ENCODE data around the gene TTC7B. TPM values are rescaled to one million over a fixed set of nuclear protein-coding genes. Genes with fewer than 3 reads are reported as not detected.

Gene TTC7B
- total and polyA plus RNA-seq, 2 of the 13 experiments (the other 11 are each of a cell fraction or from before 2014, with no cell fraction given) = 1.3 to 3.2 TPM

DNA sequence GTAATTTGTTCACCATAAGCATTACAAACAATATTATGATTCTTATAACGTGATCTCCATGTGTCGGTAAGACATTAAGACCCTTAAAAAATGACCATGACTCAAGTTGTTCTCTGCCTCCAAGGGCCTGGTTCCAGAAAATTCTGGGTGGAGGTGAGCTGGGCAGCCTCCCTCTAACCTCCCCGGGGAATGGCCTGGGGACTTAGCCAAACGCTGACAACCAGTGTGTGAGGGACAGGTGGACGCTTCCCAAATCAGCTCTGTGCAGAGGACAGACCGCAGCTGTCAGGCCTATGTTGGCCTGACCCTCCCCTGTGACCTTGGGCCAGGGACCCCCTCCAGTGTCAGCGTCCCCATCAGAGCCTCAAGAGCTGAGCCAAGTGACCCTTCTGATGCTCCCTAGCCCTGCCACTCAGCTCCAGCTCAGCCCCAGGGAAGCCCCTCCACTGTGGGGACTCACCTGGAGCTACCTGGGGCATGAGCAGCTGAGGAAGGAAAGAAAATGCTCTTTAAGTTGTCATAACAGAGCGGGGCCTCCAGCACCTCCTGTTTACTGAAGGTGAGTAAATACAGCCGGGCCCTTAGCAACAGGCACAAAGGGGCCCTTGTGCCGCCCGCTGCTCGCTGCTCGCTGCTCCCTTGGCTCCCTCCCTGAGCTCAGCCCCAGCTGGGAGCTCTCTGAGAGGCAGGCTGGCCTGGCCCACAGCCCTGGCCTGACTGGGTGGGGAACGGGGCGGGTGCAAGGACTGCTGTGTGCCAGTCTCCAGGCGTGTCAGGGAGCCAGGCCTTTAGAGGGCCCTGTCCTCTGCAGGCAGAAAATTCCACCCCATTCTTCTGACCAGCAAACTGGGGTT is 302.8 kb downstream of the TTC7B start (continued):
- TF ChIP-seq MAFF (IDR thresholded peaks at IDR 0.05; ENCODE audit: low read depth, low read length) = no peak
- TF ChIP-seq ZNF768 (CRISPR knock-in tag; IDR thresholded peaks at IDR 0.05) = peak; percentile 42; the same call in 1 of the 2 replicates
- TF ChIP-seq ZNF790 (CRISPR knock-in tag; IDR thresholded peaks at IDR 0.05; ENCODE audit: borderline replicate concordance) = no peak
- no peak for TF ChIP-seq SOX13 (IDR thresholded peaks at IDR 0.05)
- TF ChIP-seq SOX13 (CRISPR knock-in tag; conservative IDR thresholded peaks at IDR 0.05 in 1 of 2, IDR thresholded peaks at IDR 0.05 in 1 of 2) = peak in 1 of 2 experiments; percentile 81; a peak in 2 of 4 replicates
- TF ChIP-seq MEF2D (CRISPR knock-in tag; IDR thresholded peaks at IDR 0.05) = no peak
- TF ChIP-seq ZNF124 (CRISPR knock-in tag; IDR thresholded peaks at IDR 0.05) = no peak
- TF ChIP-seq ZZZ3 (CRISPR knock-in tag; IDR thresholded peaks at IDR 0.05; ENCODE audit: borderline replicate concordance) = no peak
- TF ChIP-seq MXD4 (CRISPR knock-in tag; IDR thresholded peaks at IDR 0.05) = no peak
- no peak for TF ChIP-seq ZNF780A (CRISPR knock-in tag; IDR thresholded peaks at IDR 0.05)
- no peak for TF ChIP-seq PAF1 (CRISPR knock-in tag; IDR thresholded peaks at IDR 0.05)
- TF ChIP-seq ZNF234 (CRISPR knock-in tag; conservative IDR thresholded peaks at IDR 0.05) = no peak
- TF ChIP-seq ZNF274 (CRISPR knock-in tag; IDR thresholded peaks at IDR 0.05) = peak; percentile 62; the same call in 1 of the 2 replicates
- TF ChIP-seq ONECUT2 (CRISPR knock-in tag; IDR thresholded peaks at IDR 0.05) = no peak
- TF ChIP-seq, protein P1, sequence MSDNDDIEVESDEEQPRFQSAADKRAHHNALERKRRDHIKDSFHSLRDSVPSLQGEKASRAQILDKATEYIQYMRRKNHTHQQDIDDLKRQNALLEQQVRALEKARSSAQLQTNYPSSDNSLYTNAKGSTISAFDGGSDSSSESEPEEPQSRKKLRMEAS (IDR thresholded peaks at IDR 0.05) = peak; percentile 42; the same call in 1 of the 2 replicates
- TF ChIP-seq ZNF546 (CRISPR knock-in tag; conservative IDR thresholded peaks at IDR 0.05) = no peak
- TF ChIP-seq, protein P2, sequence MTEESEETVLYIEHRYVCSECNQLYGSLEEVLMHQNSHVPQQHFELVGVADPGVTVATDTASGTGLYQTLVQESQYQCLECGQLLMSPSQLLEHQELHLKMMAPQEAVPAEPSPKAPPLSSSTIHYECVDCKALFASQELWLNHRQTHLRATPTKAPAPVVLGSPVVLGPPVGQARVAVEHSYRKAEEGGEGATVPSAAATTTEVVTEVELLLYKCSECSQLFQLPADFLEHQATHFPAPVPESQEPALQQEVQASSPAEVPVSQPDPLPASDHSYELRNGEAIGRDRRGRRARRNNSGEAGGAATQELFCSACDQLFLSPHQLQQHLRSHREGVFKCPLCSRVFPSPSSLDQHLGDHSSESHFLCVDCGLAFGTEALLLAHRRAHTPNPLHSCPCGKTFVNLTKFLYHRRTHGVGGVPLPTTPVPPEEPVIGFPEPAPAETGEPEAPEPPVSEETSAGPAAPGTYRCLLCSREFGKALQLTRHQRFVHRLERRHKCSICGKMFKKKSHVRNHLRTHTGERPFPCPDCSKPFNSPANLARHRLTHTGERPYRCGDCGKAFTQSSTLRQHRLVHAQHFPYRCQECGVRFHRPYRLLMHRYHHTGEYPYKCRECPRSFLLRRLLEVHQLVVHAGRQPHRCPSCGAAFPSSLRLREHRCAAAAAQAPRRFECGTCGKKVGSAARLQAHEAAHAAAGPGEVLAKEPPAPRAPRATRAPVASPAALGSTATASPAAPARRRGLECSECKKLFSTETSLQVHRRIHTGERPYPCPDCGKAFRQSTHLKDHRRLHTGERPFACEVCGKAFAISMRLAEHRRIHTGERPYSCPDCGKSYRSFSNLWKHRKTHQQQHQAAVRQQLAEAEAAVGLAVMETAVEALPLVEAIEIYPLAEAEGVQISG (CRISPR knock-in tag; IDR thresholded peaks at IDR 0.05) = peak; percentile 68
- TF ChIP-seq, protein P3, sequence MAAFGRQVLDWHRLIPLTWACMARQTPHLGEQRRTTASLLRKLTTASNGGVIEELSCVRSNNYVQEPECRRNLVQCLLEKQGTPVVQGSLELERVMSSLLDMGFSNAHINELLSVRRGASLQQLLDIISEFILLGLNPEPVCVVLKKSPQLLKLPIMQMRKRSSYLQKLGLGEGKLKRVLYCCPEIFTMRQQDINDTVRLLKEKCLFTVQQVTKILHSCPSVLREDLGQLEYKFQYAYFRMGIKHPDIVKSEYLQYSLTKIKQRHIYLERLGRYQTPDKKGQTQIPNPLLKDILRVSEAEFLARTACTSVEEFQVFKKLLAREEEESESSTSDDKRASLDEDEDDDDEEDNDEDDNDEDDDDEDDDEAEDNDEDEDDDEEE (CRISPR knock-in tag; IDR thresholded peaks at IDR 0.05) = no peak
- TF ChIP-seq, protein P4, sequence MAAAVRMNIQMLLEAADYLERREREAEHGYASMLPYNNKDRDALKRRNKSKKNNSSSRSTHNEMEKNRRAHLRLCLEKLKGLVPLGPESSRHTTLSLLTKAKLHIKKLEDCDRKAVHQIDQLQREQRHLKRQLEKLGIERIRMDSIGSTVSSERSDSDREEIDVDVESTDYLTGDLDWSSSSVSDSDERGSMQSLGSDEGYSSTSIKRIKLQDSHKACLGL (CRISPR knock-in tag; IDR thresholded peaks at IDR 0.05) = no peak
- TF ChIP-seq, protein P5, sequence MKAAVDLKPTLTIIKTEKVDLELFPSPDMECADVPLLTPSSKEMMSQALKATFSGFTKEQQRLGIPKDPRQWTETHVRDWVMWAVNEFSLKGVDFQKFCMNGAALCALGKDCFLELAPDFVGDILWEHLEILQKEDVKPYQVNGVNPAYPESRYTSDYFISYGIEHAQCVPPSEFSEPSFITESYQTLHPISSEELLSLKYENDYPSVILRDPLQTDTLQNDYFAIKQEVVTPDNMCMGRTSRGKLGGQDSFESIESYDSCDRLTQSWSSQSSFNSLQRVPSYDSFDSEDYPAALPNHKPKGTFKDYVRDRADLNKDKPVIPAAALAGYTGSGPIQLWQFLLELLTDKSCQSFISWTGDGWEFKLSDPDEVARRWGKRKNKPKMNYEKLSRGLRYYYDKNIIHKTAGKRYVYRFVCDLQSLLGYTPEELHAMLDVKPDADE (CRISPR knock-in tag; IDR thresholded peaks at IDR 0.05) = no peak
- TF ChIP-seq SRSF9 (IDR thresholded peaks at IDR 0.05; ENCODE audit: borderline replicate concordance, insufficient read depth, low read depth, low read length, poor library complexity, severe bottlenecking) = no peak
- TF ChIP-seq KLF12 (CRISPR knock-in tag; IDR thresholded peaks at IDR 0.05; ENCODE audit: borderline replicate concordance) = peak; percentile 69; the same call in 1 of the 2 replicates
- no peak for TF ChIP-seq FOXP1 (IDR thresholded peaks at IDR 0.05)
- peak; percentile 86 for TF ChIP-seq FOXP1 (CRISPR knock-in tag; IDR thresholded peaks at IDR 0.05)
- TF ChIP-seq, protein P6, sequence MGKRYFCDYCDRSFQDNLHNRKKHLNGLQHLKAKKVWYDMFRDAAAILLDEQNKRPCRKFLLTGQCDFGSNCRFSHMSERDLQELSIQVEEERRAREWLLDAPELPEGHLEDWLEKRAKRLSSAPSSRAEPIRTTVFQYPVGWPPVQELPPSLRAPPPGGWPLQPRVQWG (CRISPR knock-in tag; IDR thresholded peaks at IDR 0.05; ENCODE audit: borderline replicate concordance, low read depth) = no peak
